Vagina (tissue), 2 donors: ENCODE results near the gene PNMA6F.

Source experiments
- POLR2A ChIP-seq, 2 donors: fragments of 450-650 bp; IDR thresholded peaks; one replicate each; pipeline ENCODE4 v1.6.1; 2017; ENCODE audit warnings: antibody characterized with exemption in 2 of 2, mild to moderate bottlenecking in 2 of 2, moderate library complexity in 2 of 2
- POLR2AphosphoS5 ChIP-seq, 2 donors: sonication (generic); formaldehyde crosslinking; IDR thresholded peaks; one replicate each; pipeline ENCODE4 v1.9.0; 2017; ENCODE audit warnings: antibody characterized with exemption in 2 of 2, mild to moderate bottlenecking in 2 of 2, low read depth in 1 of 2; ENCODE audit not compliant: insufficient read depth in 1 of 2
- TF ChIP-seq, protein P1 (sequence below), 3 experiments: fragments of 450-650 bp in 2 of 3; fragments of 200-600 bp in 1 of 3; sonication (generic) in 1 of 3; IDR thresholded peaks; one replicate each; pipeline ENCODE4 v1.5.1; 2017 to 2019; ENCODE audit warnings: antibody characterized with exemption in 3 of 3, mild to moderate bottlenecking in 2 of 3, moderate library complexity in 2 of 3

GRCh38 chrX:153317996-153318722, 3.4 kb downstream of the PNMA6F start:
- TF ChIP-seq POLR2A (IDR thresholded peaks at IDR 0.05) (no peak), POLR2AphosphoS5 (IDR thresholded peaks at IDR 0.05; ENCODE audit: insufficient read depth in 1 of 2, low read depth in 1 of 2) (no peak)
- TF ChIP-seq, protein P1, sequence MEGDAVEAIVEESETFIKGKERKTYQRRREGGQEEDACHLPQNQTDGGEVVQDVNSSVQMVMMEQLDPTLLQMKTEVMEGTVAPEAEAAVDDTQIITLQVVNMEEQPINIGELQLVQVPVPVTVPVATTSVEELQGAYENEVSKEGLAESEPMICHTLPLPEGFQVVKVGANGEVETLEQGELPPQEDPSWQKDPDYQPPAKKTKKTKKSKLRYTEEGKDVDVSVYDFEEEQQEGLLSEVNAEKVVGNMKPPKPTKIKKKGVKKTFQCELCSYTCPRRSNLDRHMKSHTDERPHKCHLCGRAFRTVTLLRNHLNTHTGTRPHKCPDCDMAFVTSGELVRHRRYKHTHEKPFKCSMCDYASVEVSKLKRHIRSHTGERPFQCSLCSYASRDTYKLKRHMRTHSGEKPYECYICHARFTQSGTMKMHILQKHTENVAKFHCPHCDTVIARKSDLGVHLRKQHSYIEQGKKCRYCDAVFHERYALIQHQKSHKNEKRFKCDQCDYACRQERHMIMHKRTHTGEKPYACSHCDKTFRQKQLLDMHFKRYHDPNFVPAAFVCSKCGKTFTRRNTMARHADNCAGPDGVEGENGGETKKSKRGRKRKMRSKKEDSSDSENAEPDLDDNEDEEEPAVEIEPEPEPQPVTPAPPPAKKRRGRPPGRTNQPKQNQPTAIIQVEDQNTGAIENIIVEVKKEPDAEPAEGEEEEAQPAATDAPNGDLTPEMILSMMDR (IDR thresholded peaks at IDR 0.05), result no peak
